Measurements from ENCODE around the gene CHST15. TPM values are rescaled to one million over a fixed set of nuclear protein-coding genes. Genes with fewer than 3 reads are reported as not detected.

Gene CHST15
- total RNA-seq, 1 donor from 2014 or later = 43.8 TPM

DNA sequence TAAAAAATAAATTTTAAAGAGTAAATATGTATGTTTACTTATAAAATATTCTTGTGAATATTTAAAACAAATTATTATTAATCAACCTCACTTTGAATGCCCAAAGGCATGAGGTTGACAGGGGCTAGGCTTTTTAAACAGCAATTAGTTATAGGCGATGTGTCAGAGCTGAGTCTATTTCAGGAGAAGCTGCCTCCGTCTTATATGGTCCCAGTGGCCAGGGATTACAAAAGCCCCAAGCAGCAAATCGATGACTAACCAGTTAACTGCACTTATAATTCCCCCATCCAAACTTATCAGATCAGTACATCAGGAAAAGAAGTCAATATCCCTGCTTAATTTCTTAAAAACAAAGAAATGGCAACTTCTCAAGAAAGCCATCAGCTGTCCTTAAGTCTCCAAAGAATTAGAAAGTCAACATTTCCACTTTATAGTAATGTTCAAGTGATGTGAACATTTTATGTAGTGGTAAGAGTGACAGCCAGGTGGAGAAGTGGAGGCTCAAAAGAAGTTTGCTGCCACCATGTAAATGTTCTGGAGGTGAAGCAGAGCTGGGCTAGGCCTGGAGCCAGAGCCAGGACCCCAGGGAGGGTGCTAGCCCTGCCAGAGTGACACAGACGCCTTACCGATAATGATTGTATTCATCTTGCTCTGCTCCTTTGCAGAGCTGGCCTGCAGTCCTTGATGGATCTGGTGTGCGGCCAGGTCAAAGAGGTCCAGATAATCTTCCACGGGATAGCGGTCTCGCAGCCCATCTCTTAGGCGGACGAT lies 51.5 kb downstream of the CHST15 start:
- H3K4me1 Mint-ChIP-seq (ENCODE audit: low read depth) = peaks cover 4% of the 10 kb centered on the region
- H3K9me3 Mint-ChIP-seq (ENCODE audit: low read depth) = no peaks in the 10 kb centered on the region
- no peaks in the 10 kb centered on the region for H3K27me3 Mint-ChIP-seq (ENCODE audit: low read depth)
- DNase-seq (ENCODE audit: low spot score) = peak; percentile 41
- no peak overlapping the region for H3K27ac Mint-ChIP-seq (ENCODE audit: unreplicated experiment)
- no peak overlapping the region for H3K4me3 Mint-ChIP-seq (ENCODE audit: unreplicated experiment)
- TF ChIP-seq, protein P1, sequence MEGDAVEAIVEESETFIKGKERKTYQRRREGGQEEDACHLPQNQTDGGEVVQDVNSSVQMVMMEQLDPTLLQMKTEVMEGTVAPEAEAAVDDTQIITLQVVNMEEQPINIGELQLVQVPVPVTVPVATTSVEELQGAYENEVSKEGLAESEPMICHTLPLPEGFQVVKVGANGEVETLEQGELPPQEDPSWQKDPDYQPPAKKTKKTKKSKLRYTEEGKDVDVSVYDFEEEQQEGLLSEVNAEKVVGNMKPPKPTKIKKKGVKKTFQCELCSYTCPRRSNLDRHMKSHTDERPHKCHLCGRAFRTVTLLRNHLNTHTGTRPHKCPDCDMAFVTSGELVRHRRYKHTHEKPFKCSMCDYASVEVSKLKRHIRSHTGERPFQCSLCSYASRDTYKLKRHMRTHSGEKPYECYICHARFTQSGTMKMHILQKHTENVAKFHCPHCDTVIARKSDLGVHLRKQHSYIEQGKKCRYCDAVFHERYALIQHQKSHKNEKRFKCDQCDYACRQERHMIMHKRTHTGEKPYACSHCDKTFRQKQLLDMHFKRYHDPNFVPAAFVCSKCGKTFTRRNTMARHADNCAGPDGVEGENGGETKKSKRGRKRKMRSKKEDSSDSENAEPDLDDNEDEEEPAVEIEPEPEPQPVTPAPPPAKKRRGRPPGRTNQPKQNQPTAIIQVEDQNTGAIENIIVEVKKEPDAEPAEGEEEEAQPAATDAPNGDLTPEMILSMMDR (IDR thresholded peaks at IDR 0.05) = no peak
- peaks cover 41% of the 10 kb centered on the region for H3K36me3 Mint-ChIP-seq (ENCODE audit: low read depth)

DNA sequence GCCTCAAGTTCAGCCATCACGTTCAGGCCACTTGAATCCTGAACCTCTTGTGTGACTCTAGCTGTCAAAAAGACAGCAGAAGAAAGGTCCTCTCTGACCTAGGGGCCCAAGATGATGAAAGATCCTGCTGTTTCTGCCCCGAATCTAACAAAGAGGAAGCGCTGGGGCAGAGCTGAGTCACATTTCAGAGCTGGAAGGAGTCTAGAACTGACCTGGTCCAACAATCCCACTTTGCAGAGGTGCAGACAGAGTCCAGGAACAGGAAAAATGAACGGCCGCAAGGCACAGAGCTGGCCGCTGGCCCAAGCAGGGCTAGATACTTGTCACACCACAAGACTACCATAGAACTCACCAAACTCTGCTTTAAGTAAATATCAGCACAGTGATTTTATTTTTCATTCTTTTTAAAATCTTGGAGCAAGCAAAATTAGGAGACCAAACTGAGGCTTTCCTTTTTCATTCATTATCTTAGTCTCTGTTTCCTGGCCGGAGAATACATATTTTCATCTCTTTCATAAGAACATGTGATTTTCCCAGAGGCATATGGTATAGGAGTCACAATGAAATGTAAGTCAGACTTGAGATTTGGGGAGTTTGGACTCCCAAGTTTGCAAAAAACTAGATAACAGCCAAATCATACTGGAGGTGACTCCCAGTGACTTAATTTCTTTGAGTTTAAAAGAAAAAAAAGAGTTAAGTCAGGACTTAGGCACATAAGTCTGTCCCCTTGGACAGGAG lies 52.8 kb downstream of the CHST15 start:
- DNase-seq (ENCODE audit: low spot score) = no peak

DNA sequence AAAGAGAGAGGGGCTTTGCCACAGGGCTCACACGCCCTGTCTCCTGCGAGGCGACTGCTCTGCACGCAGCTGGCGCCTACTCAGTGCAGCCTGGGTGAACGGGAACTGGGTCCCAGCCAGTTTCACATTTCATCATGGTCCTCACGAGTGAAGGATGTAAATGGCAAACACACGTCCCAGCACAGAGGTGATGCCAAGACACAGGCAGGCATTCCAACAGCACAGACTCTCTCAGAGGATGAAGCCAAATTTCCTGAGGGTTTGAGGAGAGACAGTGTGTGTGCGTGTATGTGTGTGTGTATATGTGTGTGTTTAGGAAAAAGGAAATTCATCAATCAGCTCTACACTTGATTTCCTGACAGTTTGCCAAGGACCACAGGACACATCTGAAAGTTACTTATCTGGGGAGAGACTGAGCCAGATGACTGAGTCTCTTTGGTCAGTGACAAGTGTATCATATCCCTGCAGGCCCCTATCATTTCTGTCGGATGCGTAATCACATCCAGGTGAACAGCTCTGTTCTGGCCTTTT lies 53.9 kb downstream of the CHST15 start:
- Mint-ChIP-seq H3K27me3 (ENCODE audit: low read depth) (no peaks in the 10 kb centered on the region), H3K9me3 (ENCODE audit: low read depth) (no peaks in the 10 kb centered on the region), H3K4me3 (ENCODE audit: unreplicated experiment) (no peak overlapping the region), H3K36me3 (ENCODE audit: low read depth) (peaks cover 44% of the 10 kb centered on the region), H3K4me1 (ENCODE audit: low read depth) (peaks cover 4% of the 10 kb centered on the region), H3K27ac (ENCODE audit: unreplicated experiment) (no peak overlapping the region)
- DNase-seq (ENCODE audit: low spot score) = peak; percentile 59
- TF ChIP-seq, protein P1 (IDR thresholded peaks at IDR 0.05) = no peak

More for the DNA sequence above, 52.8 kb downstream of the CHST15 start:
- TF ChIP-seq, protein P1 (IDR thresholded peaks at IDR 0.05) = no peak
- Mint-ChIP-seq H3K4me1 (ENCODE audit: low read depth) (peaks cover 4% of the 10 kb centered on the region), H3K9me3 (ENCODE audit: low read depth) (no peaks in the 10 kb centered on the region), H3K4me3 (ENCODE audit: unreplicated experiment) (no peak overlapping the region), H3K36me3 (ENCODE audit: low read depth) (peaks cover 51% of the 10 kb centered on the region), H3K27ac (ENCODE audit: unreplicated experiment) (no peak overlapping the region), H3K27me3 (ENCODE audit: low read depth) (no peaks in the 10 kb centered on the region)

DNA sequence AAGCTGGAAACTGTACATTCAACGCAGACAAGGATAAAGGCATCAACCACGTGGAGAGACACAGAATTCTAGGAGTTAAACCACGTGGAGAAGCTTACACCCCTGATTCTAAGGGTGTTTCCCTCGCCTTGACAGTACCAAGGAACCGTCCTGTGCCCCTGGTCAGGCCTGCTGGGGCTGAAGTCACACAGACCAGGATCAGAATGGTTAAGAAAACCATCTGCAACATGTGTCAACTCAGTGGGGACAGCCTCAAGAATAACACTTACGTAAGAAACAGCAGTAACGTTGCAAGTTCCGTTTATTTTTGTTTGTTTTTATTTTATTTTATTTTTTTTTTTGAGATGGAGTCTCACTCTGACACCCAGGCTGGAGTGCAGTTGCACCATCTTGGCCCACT lies 55.6 kb downstream of the CHST15 start:
- Mint-ChIP-seq H3K4me3 (ENCODE audit: unreplicated experiment) (no peak overlapping the region), H3K36me3 (ENCODE audit: low read depth) (peaks cover 38% of the 10 kb centered on the region), H3K9me3 (ENCODE audit: low read depth) (no peaks in the 10 kb centered on the region), H3K27me3 (ENCODE audit: low read depth) (no peaks in the 10 kb centered on the region), H3K4me1 (ENCODE audit: low read depth) (peaks cover 15% of the 10 kb centered on the region), H3K27ac (ENCODE audit: unreplicated experiment) (no peak overlapping the region)
- no peak for DNase-seq (ENCODE audit: low spot score)
- TF ChIP-seq, protein P1 (IDR thresholded peaks at IDR 0.05) = no peak

DNA sequence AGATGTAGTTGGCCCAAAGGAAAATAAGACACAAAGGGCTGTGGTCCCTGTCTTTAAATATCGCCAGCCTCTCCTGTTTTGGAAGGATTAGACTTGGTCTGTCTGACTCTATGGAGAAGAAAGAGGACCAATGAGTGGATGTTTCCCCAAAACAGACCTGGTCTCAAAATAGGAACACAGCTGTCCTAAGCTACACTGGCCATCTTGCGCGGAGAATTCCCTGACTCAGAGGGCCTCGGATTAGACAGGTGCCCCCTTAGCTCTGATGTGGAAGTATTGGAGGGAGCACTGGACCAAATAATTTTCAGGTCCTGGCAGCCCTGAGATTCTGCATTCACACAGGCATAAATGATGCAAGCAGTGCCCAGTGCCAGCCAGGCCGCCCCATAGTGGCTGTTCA lies 56.1 kb downstream of the CHST15 start:
- Mint-ChIP-seq H3K27ac (ENCODE audit: unreplicated experiment) (no peak overlapping the region), H3K4me3 (ENCODE audit: unreplicated experiment) (no peak overlapping the region), H3K9me3 (ENCODE audit: low read depth) (no peaks in the 10 kb centered on the region), H3K36me3 (ENCODE audit: low read depth) (peaks cover 38% of the 10 kb centered on the region), H3K27me3 (ENCODE audit: low read depth) (no peaks in the 10 kb centered on the region), H3K4me1 (ENCODE audit: low read depth) (peaks cover 17% of the 10 kb centered on the region)
- TF ChIP-seq, protein P1 (IDR thresholded peaks at IDR 0.05) = no peak
- DNase-seq (ENCODE audit: low spot score) = no peak

All from chondrocyte (in vitro differentiated cells).